DOHH2 (cell line): ENCODE data around the gene SPRR2G.

Experiments used
- H3F3A ChIP-seq: fragments of 200-600 bp; sonication (generic), shearing (Covaris generic); 2 replicates; pipeline ENCODE4 v1.6.0; 2016; ENCODE audit warnings: antibody characterized with exemption, mild to moderate bottlenecking; ENCODE audit not compliant: control insufficient read depth, insufficient read depth
- H3K27ac ChIP-seq: fragments of 200-600 bp; sonication (generic); 2 replicates; pipeline ENCODE4 v1.5.1; 2014; ENCODE audit warnings: low read depth, mild to moderate bottlenecking, low read length, moderate library complexity
- H3K27me3 ChIP-seq: fragments of 200-600 bp; sonication (generic); 2 replicates; pipeline ENCODE4 v1.6.1; 2014; ENCODE audit warnings: mild to moderate bottlenecking, low read length, mixed read lengths; ENCODE audit not compliant: control insufficient read depth
- H3K36me3 ChIP-seq: fragments of 200-600 bp; sonication (generic); 2 replicates; pipeline ENCODE4 v1.6.1; 2014; ENCODE audit warnings: mild to moderate bottlenecking, low read length, moderate library complexity, mixed read lengths; ENCODE audit not compliant: control insufficient read depth
- H3K4me1 ChIP-seq: fragments of 200-600 bp; sonication (generic); 2 replicates; pipeline ENCODE4 v1.6.1; 2014; ENCODE audit warnings: mild to moderate bottlenecking, low read length, mixed read lengths; ENCODE audit not compliant: control insufficient read depth
- H3K4me2 ChIP-seq: fragments of 200-600 bp; sonication (generic); 2 replicates; pipeline ENCODE4 v1.6.0; 2014; ENCODE audit warnings: mild to moderate bottlenecking, low read length, moderate library complexity
- H3K4me3 ChIP-seq: fragments of 200-600 bp; sonication (generic); 2 replicates; pipeline ENCODE4 v1.5.1; 2014; ENCODE audit warnings: mild to moderate bottlenecking, low read length, mixed read lengths
- H3K79me2 ChIP-seq: fragments of 200-600 bp; sonication (generic); 2 replicates; pipeline ENCODE4 v1.6.1; 2014; ENCODE audit warnings: mild to moderate bottlenecking, low read length, mixed read lengths; ENCODE audit not compliant: control insufficient read depth
- H3K9me2 ChIP-seq: fragments of 200-600 bp; sonication (generic); replicated peaks from 2 replicates; pipeline ENCODE4 v1.6.1; 2014; ENCODE audit warnings: mild to moderate bottlenecking, low read length, mixed read lengths; ENCODE audit not compliant: control insufficient read depth
- H3K9me3 ChIP-seq: fragments of 200-600 bp; sonication (generic); 2 replicates; pipeline ENCODE4 v1.6.1; 2014; ENCODE audit warnings: antibody characterized with exemption, low read length, mixed read lengths; ENCODE audit not compliant: control insufficient read depth, insufficient read depth
- H4K20me1 ChIP-seq: fragments of 200-600 bp; sonication (generic); 2 replicates; pipeline ENCODE4 v1.6.0; 2014; ENCODE audit warnings: low read depth, mild to moderate bottlenecking, antibody characterized with exemption, low read length, moderate library complexity; ENCODE audit not compliant: control insufficient read depth, insufficient read depth
- EZH2phosphoT487 ChIP-seq: fragments of 200-600 bp; sonication (generic); IDR thresholded peaks from 2 replicates; pipeline ENCODE4 v1.6.1; 2017; ENCODE audit warnings: borderline replicate concordance, mild to moderate bottlenecking, antibody characterized with exemption, low read length, moderate library complexity, mixed read lengths
- TF ChIP-seq, protein P1 (sequence below): fragments of 200-600 bp; sonication (generic); IDR thresholded peaks from one replicate; pipeline ENCODE4 v1.5.1; 2014; ENCODE audit warnings: antibody characterized with exemption, mild to moderate bottlenecking, low read depth, low read length; ENCODE audit not compliant: poor library complexity, severe bottlenecking

SPRR2G gene

DNA sequence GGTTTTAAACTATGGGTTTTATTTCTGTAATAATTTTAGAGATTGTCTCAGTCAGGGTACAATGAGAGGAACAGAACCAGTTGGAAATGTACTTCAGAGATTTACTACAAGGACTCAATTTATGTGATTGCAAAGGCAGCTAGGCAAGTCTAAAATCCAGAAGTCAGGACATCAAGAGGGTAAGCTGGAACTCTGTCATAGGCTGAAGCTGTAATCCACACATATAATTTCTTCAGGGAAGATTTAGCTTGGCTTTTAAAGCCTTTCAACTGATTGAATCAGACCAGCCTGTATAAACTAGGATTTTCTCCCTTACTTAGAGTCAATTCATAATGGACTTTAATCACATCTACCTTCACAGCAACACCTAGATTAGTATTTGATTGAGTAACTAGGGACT is 28.2 kb upstream of the SPRR2G start:
- no peaks in the 10 kb centered on the region for H3K4me1 ChIP-seq
- H3K9me3 ChIP-seq: no peaks in the 10 kb centered on the region
- H4K20me1 ChIP-seq: no peaks in the 10 kb centered on the region
- H3K9me2 ChIP-seq: no peaks in the 10 kb centered on the region
- no peak overlapping the region for H3K4me2 ChIP-seq
- 0 out of 2 replicates have a peak, but pooled peaks cover 4% of the 10 kb centered on the region for H3K27me3 ChIP-seq
- TF ChIP-seq, protein P1, sequence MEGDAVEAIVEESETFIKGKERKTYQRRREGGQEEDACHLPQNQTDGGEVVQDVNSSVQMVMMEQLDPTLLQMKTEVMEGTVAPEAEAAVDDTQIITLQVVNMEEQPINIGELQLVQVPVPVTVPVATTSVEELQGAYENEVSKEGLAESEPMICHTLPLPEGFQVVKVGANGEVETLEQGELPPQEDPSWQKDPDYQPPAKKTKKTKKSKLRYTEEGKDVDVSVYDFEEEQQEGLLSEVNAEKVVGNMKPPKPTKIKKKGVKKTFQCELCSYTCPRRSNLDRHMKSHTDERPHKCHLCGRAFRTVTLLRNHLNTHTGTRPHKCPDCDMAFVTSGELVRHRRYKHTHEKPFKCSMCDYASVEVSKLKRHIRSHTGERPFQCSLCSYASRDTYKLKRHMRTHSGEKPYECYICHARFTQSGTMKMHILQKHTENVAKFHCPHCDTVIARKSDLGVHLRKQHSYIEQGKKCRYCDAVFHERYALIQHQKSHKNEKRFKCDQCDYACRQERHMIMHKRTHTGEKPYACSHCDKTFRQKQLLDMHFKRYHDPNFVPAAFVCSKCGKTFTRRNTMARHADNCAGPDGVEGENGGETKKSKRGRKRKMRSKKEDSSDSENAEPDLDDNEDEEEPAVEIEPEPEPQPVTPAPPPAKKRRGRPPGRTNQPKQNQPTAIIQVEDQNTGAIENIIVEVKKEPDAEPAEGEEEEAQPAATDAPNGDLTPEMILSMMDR: no peak
- no peak for TF ChIP-seq EZH2phosphoT487
- H3F3A ChIP-seq: no peaks in the 10 kb centered on the region
- no peak overlapping the region for H3K4me3 ChIP-seq
- H3K27ac ChIP-seq: no peak overlapping the region
- H3K79me2 ChIP-seq: no peaks in the 10 kb centered on the region
- H3K36me3 ChIP-seq: no peaks in the 10 kb centered on the region

- TF ChIP-seq, protein P1: no peak
- TF ChIP-seq EZH2phosphoT487: no peak
- Histone ChIP-seq H3K4me1 (no peaks in the 10 kb centered on the region), H3K4me3 (no peak overlapping the region), H3K36me3 (no peaks in the 10 kb centered on the region), H3F3A (no peaks in the 10 kb centered on the region), H3K9me2 (no peaks in the 10 kb centered on the region), H3K27ac (no peak overlapping the region), H3K4me2 (no peak overlapping the region), H4K20me1 (no peaks in the 10 kb centered on the region), H3K27me3 (no peaks in the 10 kb centered on the region; the same call in 1 of the 2 replicates), H3K9me3 (no peaks in the 10 kb centered on the region), H3K79me2 (no peaks in the 10 kb centered on the region)
Observed at GRCh38 chr1:153174624-153175023, 23.9 kb upstream of the SPRR2G start.

GRCh38 chr1:153168686-153169085 is 18.0 kb upstream of the SPRR2G start:
- Histone ChIP-seq H4K20me1 (no peaks in the 10 kb centered on the region), H3K4me1 (no peaks in the 10 kb centered on the region), H3K9me2 (no peaks in the 10 kb centered on the region), H3K4me3 (no peak overlapping the region), H3K4me2 (no peak overlapping the region), H3F3A (no peaks in the 10 kb centered on the region), H3K27ac (no peak overlapping the region), H3K79me2 (no peaks in the 10 kb centered on the region), H3K36me3 (no peaks in the 10 kb centered on the region), H3K27me3 (peaks cover 3% of the 10 kb centered on the region; the same call in 1 of the 2 replicates), H3K9me3 (no peaks in the 10 kb centered on the region)
- TF ChIP-seq EZH2phosphoT487: no peak
- TF ChIP-seq, protein P1: no peak
